ENCODE measurements around the gene ARID2.

The ARID2 gene

DNA sequence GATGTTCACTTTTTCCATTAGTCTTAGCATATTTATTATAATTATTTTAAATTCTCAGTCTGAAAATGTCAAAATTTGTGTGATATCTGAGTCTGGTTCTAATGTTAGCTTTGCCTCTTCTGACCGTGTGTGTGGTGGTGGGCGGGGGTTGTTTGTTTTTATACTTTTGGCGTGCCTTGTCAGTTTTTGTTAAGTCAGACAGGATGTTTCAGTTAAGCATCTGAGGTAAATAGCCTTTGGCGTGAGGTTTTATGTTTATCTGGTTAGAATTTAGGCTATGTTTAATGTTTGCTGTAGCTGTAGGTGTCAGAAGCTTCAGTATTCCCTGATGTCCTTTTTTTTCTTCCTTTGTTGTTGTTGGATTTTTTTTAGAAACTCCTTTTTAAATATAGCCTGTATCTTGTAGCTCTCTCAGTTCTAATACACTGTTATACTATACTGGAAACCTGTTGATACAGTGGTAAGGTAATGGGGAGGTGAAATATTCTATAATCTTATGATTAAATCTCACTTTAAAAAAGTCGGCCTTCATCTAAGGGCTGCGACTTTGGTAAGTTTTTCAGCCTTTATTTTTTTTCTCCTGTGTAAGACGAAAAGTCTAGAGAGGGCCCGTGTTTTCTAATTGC is 149.2 kb downstream of the ARID2 start:
- no peak for DNase-seq

DNA sequence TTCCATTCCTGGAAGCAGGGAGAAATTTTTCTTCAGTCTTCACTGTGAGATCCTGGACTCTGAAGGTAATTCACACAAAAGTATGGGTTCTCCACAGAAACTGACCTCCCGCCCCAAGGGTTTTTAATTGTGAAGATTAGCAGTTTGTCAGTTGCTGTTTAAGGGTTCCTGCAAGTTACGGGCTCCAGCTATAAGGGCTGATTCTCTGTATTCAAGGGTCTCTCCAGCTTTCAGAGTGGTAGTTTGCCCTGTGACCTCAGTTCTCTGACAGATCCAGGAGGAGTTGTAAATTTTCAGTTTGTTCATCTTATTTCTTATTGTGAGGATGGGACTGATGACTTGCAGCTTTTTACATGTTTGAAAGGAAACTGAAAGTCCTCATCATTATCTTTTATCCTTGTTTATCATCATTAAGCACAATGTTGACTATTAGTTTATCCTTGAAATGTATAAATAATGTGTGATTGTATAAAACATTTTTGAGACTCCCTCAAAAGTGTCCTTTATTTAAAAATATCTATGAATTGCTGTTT is 149.9 kb downstream of the ARID2 start:
- no peak for DNase-seq

DNA sequence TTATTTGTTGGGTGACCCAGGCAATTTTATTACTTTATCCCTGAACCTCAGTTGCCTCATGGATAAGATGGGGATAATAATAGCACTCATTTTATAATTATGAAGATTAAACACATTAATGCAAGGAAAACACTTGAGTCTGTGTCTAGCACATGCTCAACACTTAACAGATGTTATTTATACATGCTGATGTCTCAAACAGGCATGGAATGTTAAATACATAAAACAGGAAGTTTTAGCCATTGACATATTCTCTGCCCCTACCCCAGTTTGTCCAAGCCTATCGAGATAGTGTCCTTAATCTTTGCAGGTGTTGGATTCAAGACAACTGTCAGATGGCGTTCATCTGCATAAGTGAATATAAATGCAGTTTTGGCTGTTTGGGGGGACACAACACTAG is 151.0 kb downstream of the ARID2 start:
- no peak for DNase-seq

DNA sequence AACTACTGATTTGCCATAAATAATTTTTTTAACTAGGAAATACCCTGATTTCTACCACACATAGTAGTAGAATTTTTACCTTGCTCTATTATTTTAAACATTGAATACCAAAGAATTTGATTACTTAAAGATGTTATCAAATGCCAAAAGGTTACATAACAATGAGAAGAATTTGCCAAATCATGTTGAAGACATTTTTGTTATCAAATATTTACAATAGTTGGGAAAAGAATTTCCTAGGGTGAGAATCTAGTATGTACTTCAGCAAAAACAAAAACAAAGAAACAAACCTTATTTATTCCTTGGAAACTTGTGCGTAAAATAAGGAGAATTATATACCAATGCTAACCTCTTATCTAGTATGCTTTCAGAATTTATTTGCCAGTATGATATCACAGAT is 153.7 kb downstream of the ARID2 start:
- DNase-seq: no peak

DNA sequence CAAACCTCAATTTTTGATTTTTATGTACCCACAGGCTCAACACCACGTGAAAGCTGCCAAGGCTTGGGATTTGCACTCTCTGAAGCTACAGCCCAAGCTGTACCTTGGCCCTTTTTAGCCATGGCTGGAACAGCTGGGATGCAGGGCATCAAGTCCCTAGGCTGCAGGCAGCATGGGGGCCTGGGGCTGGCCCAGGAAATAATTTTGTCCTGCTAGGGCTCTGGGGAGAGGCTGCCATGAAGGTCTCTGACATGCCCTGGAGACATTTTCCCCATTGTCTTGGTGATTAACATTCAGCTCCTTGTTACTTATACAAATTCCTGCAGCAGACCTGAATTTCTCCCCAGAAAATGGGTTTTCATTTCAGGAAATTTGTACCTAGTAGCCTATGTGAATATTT is 157.2 kb downstream of the ARID2 start:
- DNase-seq: no peak

DNA sequence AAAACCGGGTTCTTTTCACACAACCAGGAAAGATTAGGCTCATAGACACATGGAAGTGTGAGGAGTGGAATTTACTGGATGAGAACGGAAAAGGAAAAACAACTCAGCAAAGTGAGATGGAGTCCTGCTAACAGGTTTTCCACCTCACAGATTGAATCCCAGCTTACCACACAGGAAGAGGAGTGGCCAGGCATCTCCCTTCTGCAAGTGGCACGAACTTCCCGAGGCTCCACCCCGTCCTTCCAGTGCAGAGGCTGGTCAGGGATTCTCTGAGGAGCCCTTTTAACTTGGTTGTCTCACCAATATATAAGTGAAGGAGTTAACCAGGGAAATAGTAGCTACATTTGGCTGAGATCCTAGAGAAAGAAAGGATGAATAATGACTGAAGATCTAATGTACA is 158.0 kb downstream of the ARID2 start:
- no peak for DNase-seq

DNA sequence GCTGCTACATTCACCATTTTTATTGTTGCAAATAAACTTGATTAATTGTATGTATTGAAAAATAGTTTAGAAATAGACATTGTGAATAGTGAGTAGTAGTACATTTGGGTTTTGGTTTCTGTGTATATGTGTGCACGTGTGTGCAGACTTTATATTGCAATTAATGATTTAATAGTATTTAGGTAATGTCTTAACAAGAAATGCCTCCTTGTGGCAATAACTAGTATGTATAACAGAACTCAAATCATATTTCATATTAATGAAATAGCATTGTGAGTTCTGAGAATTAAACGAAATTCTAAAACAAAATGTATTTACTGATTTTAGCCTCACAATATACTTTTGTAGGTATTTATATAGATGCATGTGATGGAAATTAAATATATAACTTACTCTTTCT is 160.8 kb downstream of the ARID2 start:
- no peak for DNase-seq

DNA sequence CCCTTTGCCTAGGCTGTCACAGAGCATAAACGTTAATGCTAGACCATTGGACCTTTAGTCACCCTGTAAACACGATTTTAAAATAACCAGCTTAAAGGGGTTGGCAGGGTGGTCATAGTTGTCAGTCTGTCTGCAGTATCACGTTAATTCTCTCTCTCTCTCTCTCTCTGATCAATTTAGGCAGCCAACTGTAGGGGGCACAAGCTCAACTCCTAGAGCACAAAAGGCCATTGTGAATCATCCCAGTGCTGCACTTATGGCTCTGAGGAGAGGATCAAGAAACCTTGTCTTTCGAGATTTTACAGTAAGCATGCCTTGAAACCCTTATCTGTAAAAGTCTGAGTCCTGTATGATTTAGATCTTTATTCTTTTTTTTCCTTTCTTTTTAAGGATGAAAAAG is 163.7 kb downstream of the ARID2 start:
- no peak for DNase-seq

DNA sequence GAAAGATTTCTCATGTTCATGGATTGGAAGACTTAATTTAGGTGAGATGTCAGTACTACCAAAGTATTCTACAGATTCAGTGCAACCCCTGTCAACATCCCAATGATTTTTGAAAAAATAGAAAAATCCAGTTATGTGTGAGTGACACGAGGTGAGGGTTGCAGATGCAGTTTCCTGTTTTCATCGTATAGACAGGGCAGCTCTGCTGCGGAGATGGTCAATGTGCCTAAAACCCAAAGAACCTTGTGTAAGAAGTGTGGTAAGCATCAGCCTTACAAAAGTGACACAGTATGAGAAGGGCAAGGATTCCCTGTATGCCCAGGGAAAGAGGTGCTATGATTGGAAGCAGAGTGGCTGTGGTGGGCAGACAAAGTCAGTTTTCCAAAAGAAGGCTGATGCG is 166.5 kb downstream of the ARID2 start:
- DNase-seq: no peak

DNA sequence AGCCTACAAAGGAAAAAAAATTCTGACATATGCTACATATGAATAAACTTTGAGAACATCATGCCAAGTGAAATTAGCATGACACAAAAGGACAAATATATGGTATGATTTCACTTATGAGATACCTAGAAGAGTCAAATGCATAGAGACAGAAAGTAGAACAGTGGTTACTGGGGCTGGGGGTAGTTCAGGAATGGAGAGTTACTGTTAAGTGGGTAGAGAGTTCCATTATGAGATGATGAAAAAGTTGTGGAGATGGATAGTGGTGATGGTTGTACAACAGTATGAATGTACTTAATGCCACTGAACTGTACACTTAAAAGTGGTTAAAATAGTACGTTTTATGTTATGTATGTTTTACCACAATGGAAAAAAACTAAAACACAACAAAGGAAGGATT is 168.6 kb downstream of the ARID2 start:
- no peak for DNase-seq

DNA sequence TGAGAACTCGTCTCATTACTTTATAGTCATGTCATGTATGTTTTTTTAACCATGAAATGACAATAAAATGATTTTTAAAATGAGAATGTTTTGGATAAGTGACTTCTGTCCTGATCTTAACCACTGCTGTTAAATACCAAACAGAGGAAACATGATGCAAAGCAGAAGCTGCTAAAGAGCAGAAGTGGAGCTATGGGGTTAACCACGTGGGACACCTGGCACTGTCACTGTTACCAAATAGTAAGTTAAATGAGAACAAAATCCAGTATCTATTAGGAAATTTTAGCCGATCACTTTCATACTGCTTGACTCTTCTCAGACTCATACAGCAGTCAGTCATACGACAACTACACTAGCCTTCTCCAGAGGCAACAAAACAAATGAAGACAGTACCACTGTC is 178.4 kb downstream of the ARID2 start:
- DNase-seq: no peak

DNA sequence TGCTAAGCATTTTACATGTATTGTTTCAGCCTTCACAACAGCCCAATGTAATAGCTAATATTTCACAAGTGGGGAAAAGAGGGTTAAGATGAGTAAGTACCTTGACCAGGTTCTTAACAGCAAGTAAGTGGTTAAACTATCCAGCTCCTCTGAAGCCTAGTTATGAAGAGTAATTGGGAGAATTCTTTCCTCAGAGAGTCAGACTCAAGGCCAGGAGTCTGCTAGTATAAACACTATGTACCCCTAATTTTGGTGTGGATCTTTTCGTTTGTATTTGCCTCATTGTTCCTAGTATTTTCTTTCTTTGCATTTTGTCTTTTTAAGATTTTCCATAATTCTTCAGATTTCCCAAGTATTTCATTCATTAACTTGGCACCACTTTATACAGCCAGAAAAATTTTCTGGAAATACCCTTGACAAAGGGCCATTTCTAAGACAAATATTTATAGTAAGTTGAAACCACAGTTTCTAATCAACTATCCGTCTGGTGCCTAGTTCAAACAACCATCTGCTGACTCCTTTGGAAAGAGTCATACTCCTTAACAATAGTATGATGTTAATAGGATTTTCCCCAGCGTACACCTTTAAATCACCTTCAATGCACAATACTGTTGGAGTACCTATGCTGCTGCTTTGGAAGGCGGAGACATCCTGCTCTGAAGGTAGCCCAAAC is 179.7 kb downstream of the ARID2 start:
- DNase-seq: no peak

DNA sequence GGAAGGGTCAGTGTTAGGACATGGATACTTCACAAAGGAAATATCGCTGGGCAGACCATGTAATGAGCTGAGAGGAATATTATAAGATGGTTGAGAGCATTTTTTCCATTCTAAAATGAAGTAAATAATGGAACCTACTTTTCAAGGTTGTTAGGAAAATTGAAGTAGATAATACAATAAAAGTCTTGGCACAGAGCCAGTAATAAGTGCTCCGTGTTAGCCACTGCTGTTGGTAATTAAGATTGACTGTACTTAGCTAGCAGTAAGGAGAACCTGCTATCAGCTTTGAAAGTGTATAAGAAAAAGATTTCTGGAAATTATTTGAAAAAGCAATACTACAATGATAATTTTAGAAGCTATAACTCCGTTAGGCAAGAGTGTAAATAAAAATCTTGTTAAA is 183.3 kb downstream of the ARID2 start:
- no peak for DNase-seq

DNA sequence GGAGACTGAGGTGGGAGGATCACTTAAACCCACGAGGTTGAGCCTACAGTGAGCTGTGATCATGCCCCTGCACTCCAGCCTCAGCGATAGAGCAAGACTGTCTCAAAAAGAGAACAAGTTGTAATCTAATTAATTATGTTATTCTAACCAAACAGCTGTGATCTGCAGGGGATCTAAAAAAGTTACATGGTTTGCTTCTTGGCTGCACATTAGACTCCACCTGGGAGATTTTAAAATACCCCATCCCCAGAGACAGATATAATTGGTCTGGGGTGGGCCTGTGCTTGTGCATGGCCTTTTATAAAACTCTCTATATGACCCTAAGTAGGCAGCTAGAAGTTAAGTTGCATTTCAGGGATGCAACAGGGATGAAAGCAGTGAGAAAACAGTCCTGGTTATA is 184.1 kb downstream of the ARID2 start:
- DNase-seq: no peak

DNA sequence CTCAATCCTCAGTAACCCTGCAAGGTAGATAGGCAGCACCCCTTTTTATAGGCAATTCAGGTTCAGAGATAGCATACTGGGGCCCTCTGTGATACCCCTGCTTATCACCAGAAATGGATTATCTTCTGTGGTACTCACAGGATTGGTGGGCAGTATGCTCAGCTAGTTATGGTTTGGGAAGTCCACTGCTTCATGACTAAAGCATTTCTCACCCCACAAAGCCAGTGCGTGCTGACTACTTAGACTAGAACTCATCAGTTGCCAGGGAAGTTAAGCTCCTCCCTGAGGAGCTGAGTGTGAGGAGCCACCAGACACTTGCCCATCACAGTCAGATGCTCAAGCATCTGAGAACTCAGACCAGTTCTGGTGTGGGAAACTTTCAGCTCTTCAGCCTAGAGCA is 184.6 kb downstream of the ARID2 start:
- DNase-seq: no peak

DNA sequence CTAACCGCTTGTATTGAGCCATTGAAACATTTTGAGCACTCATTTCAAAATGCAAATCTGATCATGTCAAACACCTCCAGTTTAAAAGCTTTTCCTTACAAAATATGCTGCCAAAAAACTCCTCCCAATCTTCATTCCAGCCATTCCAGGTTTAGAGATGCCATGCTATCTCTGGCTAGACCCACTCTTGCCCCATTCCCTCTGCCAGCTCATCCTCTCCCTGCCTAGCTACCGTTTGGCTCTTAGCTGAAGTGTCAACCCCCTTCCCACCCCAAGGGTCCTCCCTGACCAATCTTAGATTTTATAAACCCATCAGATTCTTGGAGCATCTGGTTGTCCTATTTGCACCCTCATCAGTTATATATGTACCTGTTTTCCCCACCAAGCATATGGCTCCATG is 185.9 kb downstream of the ARID2 start:
- no peak for DNase-seq

DNA sequence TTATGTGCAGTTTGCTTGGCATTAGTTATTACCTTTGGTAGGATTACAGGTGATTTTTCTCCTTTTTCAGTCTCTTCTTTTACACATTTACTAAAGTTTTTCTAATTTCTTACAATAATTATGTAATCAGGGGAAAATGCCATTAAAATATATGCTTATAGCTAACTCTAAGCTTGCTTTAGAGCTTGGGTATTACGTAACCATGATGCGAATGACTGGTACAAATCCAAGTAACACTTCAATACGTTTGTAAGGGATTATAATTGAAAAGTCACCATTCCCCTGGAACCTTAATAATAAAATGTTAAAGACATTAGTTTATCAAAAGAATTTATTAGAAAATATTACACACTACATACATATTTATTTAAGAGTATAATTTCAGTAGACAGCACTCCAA is 189.3 kb downstream of the ARID2 start:
- no peak for DNase-seq

DNA sequence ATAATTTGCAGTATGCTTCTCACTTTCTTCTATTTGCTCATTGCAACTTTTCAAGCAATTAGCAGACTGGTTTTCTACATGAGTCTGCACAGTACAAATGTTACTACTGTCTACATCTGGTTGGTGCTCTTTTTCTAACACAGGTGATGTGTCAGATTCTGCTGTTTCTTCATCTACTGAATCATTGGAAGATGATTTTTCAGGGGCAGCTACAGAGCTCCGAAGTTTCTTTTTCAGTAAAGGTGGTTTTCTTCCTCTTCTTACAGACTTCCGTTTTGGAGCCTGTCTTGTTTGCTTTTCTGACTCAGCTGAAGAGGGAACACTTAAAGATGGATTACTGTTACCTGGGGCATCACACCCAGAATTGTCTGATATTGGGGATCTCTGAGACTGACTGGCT is 198.8 kb downstream of the ARID2 start:
- DNase-seq: no peak

DNA sequence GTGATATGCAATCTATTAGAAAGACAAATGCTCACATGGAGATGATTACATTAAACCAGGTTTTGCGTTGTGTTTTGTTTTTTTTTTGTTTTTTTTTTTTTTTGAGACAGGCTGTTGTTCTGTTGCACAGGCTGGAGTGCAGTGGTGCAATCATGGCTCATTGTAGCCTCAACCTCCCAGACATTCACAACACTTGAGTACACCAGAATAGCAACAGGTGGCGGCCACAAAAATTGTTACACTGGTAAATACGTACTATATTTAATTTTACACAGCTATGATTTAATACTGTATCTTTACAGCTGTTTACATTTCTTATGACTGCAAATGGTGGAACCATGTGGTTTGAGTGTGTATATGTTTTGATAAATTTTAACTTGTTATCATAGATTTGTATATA is 200.9 kb downstream of the ARID2 start:
- no peak for DNase-seq

DNA sequence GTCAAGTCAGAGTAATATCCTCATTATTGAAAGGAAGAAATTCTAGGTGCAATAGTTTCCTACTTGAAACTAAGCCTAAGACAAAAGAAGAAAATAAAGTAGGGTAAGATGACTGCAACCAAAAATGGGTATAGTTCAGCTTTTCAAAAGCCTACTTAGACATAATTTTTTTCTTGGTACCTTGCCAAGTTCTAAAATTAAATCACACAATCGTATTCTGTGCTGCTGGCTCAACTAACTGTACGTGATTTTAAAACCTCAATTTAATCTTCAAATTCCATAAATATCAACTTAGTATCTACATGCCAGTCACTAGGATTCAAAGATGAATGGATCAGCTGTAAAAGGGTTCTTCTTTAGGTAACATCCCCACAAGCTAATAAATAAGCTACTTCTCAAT is 204.0 kb downstream of the ARID2 start:
- no peak for DNase-seq

DNA sequence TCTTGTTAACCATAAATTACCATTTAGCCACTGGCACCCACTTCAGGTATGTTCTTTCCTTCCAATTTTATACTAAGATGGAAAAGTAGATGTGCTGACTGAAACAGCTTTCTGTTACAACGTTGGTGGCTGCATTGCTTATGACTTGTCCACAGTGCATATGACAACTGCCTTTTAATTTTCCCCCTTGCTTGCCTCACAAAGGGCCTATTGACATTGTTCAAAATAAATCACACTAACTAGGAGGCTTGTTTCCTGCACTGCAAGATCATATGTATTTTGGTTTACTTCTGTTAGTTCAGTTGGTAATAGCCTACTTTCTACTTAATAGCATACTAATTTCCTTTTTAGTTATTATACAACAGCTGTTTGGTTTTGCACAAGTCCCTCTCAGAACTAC is 205.4 kb downstream of the ARID2 start:
- DNase-seq: no peak

DNA sequence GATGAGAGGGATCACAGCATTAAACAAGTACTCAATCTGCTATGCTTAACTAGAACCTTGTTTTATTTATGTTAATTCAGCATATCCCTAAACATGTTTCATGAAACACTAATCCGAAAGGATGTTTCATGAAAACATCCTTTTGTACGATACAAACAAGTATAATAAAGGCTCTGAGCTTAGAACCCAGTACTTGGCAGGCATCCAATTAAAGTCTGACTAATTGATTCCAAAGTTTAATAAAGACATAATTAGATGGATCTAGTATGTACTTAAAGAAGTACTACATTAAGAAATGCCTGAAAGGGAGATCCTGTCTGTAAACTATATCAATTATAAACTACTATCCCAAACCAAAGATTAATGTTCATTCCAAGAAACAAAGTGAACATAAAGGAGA is 209.1 kb downstream of the ARID2 start:
- DNase-seq: no peak

DNA sequence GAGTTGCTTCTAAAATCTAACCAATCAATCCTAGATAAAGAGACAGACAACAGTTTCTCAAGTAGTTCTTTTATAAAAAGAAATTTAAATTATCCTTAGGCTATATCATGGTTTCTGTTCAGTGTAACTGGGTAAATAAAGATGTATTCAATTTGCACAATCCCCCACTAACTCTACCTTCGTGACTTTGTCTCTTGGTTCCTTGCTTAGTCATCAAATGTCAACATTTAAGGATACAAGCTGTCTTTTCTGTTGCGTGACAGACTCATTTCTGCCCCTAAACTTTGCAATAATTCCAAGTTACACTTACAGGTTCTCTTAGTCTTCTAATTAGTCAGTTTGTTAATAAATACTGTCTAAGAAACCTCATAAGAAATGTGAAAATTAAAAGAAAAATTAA is 210.3 kb downstream of the ARID2 start:
- DNase-seq: no peak

DNA sequence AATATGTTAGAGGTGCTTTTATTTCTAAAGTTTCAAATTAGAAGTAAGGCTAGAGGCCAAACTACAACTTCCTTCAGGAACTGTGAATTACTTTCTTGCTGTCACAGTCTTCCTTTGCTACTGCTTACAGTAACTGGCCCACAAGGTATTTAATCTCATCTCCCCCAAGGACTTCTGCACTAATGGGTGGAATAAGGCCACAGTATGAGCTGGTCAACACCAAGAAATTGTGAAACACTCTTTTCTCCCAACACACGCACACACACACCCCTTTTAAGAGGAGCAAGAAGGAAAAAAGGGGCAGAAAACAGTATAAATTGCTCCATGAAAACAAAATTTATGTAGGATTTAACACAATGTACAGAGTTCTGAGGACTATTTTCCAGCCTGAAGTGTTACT is 215.3 kb downstream of the ARID2 start:
- DNase-seq: no peak

DNA sequence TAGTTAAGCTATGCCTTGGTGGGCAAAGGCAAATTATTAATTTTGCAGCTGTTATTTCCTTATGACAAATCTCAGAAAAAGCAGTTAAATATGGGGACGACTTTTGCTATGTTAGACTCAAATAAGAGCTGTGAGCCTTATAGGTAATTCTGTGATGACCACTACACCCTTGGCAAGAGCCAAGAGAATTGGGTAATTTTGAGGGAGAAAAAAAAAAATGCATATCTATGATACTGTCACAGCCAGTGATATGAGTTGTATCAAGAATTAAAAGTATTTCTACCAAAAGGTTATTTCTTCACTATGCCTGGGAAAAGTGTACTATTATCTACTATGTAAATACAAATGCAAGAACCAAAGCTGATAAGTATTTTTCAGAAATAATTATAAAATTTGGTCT is 216.9 kb downstream of the ARID2 start:
- DNase-seq: no peak
